GM18511 (cell line): ENCODE data around the gene CDC26.
"Not testable (repeated sequence)": the region's sequence is repeated elsewhere in the genome, so short reads cannot be mapped to it uniquely, and the experiment has no call there.

Source experiments
- ATAC-seq: cut with Tn5 transposase; IDR thresholded peaks from one replicate; pipeline ENCODE4 v1.9.1; 2021; ENCODE audit warnings: mild to moderate bottlenecking, moderate library complexity; ENCODE audit not compliant: unreplicated experiment

CDC26 gene

GRCh38 chr9:113296247-113296646 lies 20.9 kb upstream of the CDC26 start:
- not testable (repeated sequence) for ATAC-seq

- ATAC-seq, result no peak
Observed at GRCh38 chr9:113293285-113293878, 18.0 kb upstream of the CDC26 start.

- no peak for ATAC-seq
Observed at GRCh38 chr9:113290052-113290607, 14.8 kb upstream of the CDC26 start.

GRCh38 chr9:113289091-113289490 lies 13.7 kb upstream of the CDC26 start:
- no peak for ATAC-seq

- no peak for ATAC-seq
Observed at GRCh38 chr9:113281356-113281755, 6.0 kb upstream of the CDC26 start.

- ATAC-seq, result no peak
Observed at GRCh38 chr9:113278840-113279239, 3.5 kb upstream of the CDC26 start.

- peak; percentile 4 for ATAC-seq
Observed at GRCh38 chr9:113274474-113275156, 757 bp downstream of the CDC26 start.

- ATAC-seq, result no peak
Observed at GRCh38 chr9:113269871-113270270, 5.5 kb downstream of the CDC26 start.

GRCh38 chr9:113269355-113269754 lies 6.0 kb downstream of the CDC26 start:
- ATAC-seq, result no peak

GRCh38 chr9:113267911-113268566 lies 7.3 kb downstream of the CDC26 start:
- no peak for ATAC-seq

GRCh38 chr9:113266174-113266573 lies 9.2 kb downstream of the CDC26 start:
- ATAC-seq, result no peak

- ATAC-seq, result no peak
Observed at GRCh38 chr9:113261917-113262671, 13.3 kb downstream of the CDC26 start.

- ATAC-seq, result no peak
Observed at GRCh38 chr9:113258282-113258681, 17.1 kb downstream of the CDC26 start.

- no peak for ATAC-seq
Observed at GRCh38 chr9:113257863-113258262, 17.5 kb downstream of the CDC26 start.

GRCh38 chr9:113255438-113255837 lies 19.9 kb downstream of the CDC26 start:
- no peak for ATAC-seq

GRCh38 chr9:113254991-113255390 lies 20.4 kb downstream of the CDC26 start:
- ATAC-seq, result no peak

GRCh38 chr9:113250807-113251206 lies 24.6 kb downstream of the CDC26 start:
- ATAC-seq, result no peak

GRCh38 chr9:113249661-113250060 lies 25.7 kb downstream of the CDC26 start:
- ATAC-seq, result not testable (repeated sequence)

- ATAC-seq, result no peak
Observed at GRCh38 chr9:113247640-113248039, 27.7 kb downstream of the CDC26 start.

GRCh38 chr9:113246928-113247327 lies 28.4 kb downstream of the CDC26 start:
- no peak for ATAC-seq

GRCh38 chr9:113245894-113246293 lies 29.5 kb downstream of the CDC26 start:
- no peak for ATAC-seq
